Measurements from ENCODE around the gene DNAH11. TPM values are rescaled to one million over a fixed set of nuclear protein-coding genes. Genes with fewer than 3 reads are reported as not detected.

The DNAH11 gene
- total RNA-seq, 1 donor from 2014 or later, result 0.13 TPM

DNA sequence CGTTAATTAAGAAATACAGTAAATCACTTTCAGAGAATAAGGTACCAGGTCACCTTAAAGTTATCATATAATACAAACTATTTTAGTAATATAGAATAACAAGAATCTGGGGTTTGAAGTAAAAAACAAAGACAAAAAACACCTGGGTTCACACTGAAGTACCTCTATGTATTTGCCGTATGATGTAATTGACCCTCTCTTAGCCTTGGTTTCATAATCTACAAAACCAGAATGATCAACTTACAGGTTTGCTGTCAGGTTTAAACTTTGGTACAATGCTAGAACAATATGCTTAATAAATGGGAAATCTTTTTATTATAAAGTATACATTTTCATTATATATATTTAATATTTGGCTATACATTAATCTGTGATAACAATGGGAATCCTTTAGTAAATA lies 344.5 kb downstream of the DNAH11 start:
- TF ChIP-seq EZH2 (IDR thresholded peaks at IDR 0.05) (no peak), EZH2phosphoT487 (IDR thresholded peaks at IDR 0.05) (no peak)
- TF ChIP-seq, protein P1, sequence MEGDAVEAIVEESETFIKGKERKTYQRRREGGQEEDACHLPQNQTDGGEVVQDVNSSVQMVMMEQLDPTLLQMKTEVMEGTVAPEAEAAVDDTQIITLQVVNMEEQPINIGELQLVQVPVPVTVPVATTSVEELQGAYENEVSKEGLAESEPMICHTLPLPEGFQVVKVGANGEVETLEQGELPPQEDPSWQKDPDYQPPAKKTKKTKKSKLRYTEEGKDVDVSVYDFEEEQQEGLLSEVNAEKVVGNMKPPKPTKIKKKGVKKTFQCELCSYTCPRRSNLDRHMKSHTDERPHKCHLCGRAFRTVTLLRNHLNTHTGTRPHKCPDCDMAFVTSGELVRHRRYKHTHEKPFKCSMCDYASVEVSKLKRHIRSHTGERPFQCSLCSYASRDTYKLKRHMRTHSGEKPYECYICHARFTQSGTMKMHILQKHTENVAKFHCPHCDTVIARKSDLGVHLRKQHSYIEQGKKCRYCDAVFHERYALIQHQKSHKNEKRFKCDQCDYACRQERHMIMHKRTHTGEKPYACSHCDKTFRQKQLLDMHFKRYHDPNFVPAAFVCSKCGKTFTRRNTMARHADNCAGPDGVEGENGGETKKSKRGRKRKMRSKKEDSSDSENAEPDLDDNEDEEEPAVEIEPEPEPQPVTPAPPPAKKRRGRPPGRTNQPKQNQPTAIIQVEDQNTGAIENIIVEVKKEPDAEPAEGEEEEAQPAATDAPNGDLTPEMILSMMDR (IDR thresholded peaks at IDR 0.05), result no peak
- Histone ChIP-seq H3K36me3 (no peaks in the 10 kb centered on the region), H3K4me3 (no peak overlapping the region), H4K20me1 (ENCODE audit: low read depth) (no peaks in the 10 kb centered on the region), H3K79me2 (ENCODE audit: low read depth) (no peaks in the 10 kb centered on the region), H3F3A (ENCODE audit: low read depth) (no peaks in the 10 kb centered on the region), H3K9ac (no peak overlapping the region), H3K27me3 (no peaks in the 10 kb centered on the region), H3K4me1 (peaks cover 10% of the 10 kb centered on the region), H2AFZ (replicated peaks) (no peak overlapping the region), H3K9me3 (ENCODE audit: low read depth) (no peaks in the 10 kb centered on the region), H3K27ac (no peak overlapping the region), H3K4me2 (no peak overlapping the region)
- Mint-ChIP-seq H3K27ac (peak overlapping the region; percentile 70), H3K9me3 (no peaks in the 10 kb centered on the region), H3K36me3 (no peaks in the 10 kb centered on the region), H3K4me3 (no peak overlapping the region), H3K4me1 (peaks cover 34% of the 10 kb centered on the region), H3K27me3 (ENCODE audit: insufficient read depth, low read depth) (no peaks in the 10 kb centered on the region)
- no peak for DNase-seq (ENCODE audit: low spot score)

DNA sequence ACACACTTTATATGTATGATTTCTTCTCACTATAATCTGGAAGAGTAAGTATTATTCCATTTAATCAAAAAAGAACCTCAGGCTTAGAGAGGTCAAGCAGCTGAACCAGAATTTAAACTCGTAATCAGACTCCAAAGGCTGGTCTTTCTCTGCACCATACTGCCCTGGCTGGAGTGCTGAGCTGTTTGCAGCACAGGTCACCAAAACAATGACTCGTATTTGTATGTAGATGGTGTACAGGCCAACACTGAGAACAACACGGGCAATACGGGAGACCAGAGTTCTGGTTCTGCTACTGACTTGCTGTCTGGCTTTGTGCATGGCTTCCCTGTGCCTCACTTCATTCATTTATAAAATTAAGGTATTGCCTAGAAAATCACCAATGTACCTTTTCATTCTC lies 344.9 kb downstream of the DNAH11 start:
- H3K9me3 ChIP-seq (ENCODE audit: low read depth), result no peaks in the 10 kb centered on the region
- Mint-ChIP-seq H3K4me3 (no peak overlapping the region), H3K27ac (peak overlapping the region; percentile 37), H3K9me3 (no peaks in the 10 kb centered on the region), H3K4me1 (peaks cover 34% of the 10 kb centered on the region), H3K36me3 (peaks cover 3% of the 10 kb centered on the region), H3K27me3 (ENCODE audit: insufficient read depth, low read depth) (no peaks in the 10 kb centered on the region)
- H3K27ac ChIP-seq, result no peak overlapping the region
- no peak overlapping the region for H3K4me2 ChIP-seq
- no peaks in the 10 kb centered on the region for H3F3A ChIP-seq (ENCODE audit: low read depth)
- no peaks in the 10 kb centered on the region for H4K20me1 ChIP-seq (ENCODE audit: low read depth)
- TF ChIP-seq EZH2phosphoT487 (IDR thresholded peaks at IDR 0.05) (no peak), EZH2 (IDR thresholded peaks at IDR 0.05) (no peak)
- TF ChIP-seq, protein P1 (IDR thresholded peaks at IDR 0.05), result no peak
- H2AFZ ChIP-seq (replicated peaks), result no peak overlapping the region
- no peaks in the 10 kb centered on the region for H3K27me3 ChIP-seq
- no peak for DNase-seq (ENCODE audit: low spot score)
- H3K4me1 ChIP-seq, result peaks cover 10% of the 10 kb centered on the region
- H3K79me2 ChIP-seq (ENCODE audit: low read depth), result no peaks in the 10 kb centered on the region
- no peak overlapping the region for H3K9ac ChIP-seq
- H3K36me3 ChIP-seq, result no peaks in the 10 kb centered on the region
- no peak overlapping the region for H3K4me3 ChIP-seq

DNA sequence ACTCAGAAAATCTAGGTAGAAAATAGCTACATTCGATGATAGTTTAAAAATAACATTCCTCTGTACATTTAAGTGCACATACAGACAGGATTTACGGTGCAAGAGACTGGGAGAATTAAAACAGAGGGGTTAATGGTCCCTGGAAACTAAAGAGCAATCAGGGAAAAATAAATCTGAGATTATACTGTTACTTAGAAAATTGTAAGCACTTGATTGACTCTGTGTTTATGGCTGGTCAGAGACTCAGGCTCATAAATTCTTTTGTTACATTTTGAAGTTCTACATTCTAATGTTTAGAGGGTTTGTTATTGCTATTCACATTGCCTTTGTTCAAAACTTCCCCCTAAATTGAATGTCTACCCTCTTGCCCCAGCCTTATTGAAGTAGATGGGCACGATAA lies 348.5 kb downstream of the DNAH11 start:
- H4K20me1 ChIP-seq (ENCODE audit: low read depth), result no peaks in the 10 kb centered on the region
- no peak overlapping the region for H3K27ac Mint-ChIP-seq
- H3K4me1 ChIP-seq, result peaks cover 7% of the 10 kb centered on the region
- no peaks in the 10 kb centered on the region for H3K36me3 ChIP-seq
- no peaks in the 10 kb centered on the region for H3K9me3 Mint-ChIP-seq
- no peak overlapping the region for H3K4me3 Mint-ChIP-seq
- no peaks in the 10 kb centered on the region for H3K27me3 ChIP-seq
- peaks cover 20% of the 10 kb centered on the region for H3K4me1 Mint-ChIP-seq
- H3K27me3 Mint-ChIP-seq (ENCODE audit: insufficient read depth, low read depth), result no peaks in the 10 kb centered on the region
- no peak overlapping the region for H3K27ac ChIP-seq
- H3K4me3 ChIP-seq, result no peak overlapping the region
- no peaks in the 10 kb centered on the region for H3F3A ChIP-seq (ENCODE audit: low read depth)
- TF ChIP-seq, protein P1 (IDR thresholded peaks at IDR 0.05), result no peak
- TF ChIP-seq EZH2 (IDR thresholded peaks at IDR 0.05) (no peak), EZH2phosphoT487 (IDR thresholded peaks at IDR 0.05) (no peak)
- no peak overlapping the region for H3K9ac ChIP-seq
- no peak overlapping the region for H2AFZ ChIP-seq (replicated peaks)
- no peak for DNase-seq (ENCODE audit: low spot score)
- peaks cover 18% of the 10 kb centered on the region for H3K36me3 Mint-ChIP-seq
- H3K79me2 ChIP-seq (ENCODE audit: low read depth), result no peaks in the 10 kb centered on the region
- no peak overlapping the region for H3K4me2 ChIP-seq
- H3K9me3 ChIP-seq (ENCODE audit: low read depth), result no peaks in the 10 kb centered on the region

Measured in neural progenitor cell (in vitro differentiated cells).